ENCODE data around the gene CEBPE. TPM values are rescaled to one million over a fixed set of nuclear protein-coding genes. Genes with fewer than 3 reads are reported as not detected.

Gene CEBPE
- total RNA-seq, 1 donor from 2014 or later = 0.20 TPM

GRCh38 chr14:23104070-23104590 lies 14.9 kb downstream of the CEBPE start:
- DNase-seq (no peak), ATAC-seq (ENCODE audit: low read depth) (no peak)
- Mint-ChIP-seq H3K27ac (no peak overlapping the region), H3K4me3 (no peak overlapping the region), H3K9me3 (no peaks in the 10 kb centered on the region), H3K4me1 (peaks cover 8% of the 10 kb centered on the region), H3K27me3 (no peaks in the 10 kb centered on the region), H3K36me3 (ENCODE audit: low read depth) (peaks cover 6% of the 10 kb centered on the region)
- intact Hi-C loops (cut with micrococcal nuclease) = no loop called here
- TF ChIP-seq, protein P1, sequence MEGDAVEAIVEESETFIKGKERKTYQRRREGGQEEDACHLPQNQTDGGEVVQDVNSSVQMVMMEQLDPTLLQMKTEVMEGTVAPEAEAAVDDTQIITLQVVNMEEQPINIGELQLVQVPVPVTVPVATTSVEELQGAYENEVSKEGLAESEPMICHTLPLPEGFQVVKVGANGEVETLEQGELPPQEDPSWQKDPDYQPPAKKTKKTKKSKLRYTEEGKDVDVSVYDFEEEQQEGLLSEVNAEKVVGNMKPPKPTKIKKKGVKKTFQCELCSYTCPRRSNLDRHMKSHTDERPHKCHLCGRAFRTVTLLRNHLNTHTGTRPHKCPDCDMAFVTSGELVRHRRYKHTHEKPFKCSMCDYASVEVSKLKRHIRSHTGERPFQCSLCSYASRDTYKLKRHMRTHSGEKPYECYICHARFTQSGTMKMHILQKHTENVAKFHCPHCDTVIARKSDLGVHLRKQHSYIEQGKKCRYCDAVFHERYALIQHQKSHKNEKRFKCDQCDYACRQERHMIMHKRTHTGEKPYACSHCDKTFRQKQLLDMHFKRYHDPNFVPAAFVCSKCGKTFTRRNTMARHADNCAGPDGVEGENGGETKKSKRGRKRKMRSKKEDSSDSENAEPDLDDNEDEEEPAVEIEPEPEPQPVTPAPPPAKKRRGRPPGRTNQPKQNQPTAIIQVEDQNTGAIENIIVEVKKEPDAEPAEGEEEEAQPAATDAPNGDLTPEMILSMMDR (IDR thresholded peaks at IDR 0.05) = no peak
- ChIA-PET POLR2A (no interaction called here), CTCF (no interaction called here)

- no peak for ATAC-seq (ENCODE audit: low read depth)
- POLR2A ChIA-PET = no interaction called here
- H3K27ac Mint-ChIP-seq = no peak overlapping the region
- TF ChIP-seq, protein P1 (IDR thresholded peaks at IDR 0.05) = no peak
- intact Hi-C loops (cut with micrococcal nuclease) = no loop called here
- no peaks in the 10 kb centered on the region for H3K9me3 Mint-ChIP-seq
- no peak overlapping the region for H3K4me3 Mint-ChIP-seq
- H3K36me3 Mint-ChIP-seq (ENCODE audit: low read depth) = peaks cover 11% of the 10 kb centered on the region
- CTCF ChIA-PET = no interaction called here
- peaks cover 9% of the 10 kb centered on the region for H3K4me1 Mint-ChIP-seq
- H3K27me3 Mint-ChIP-seq = no peaks in the 10 kb centered on the region
- DNase-seq = no peak
Measured at GRCh38 chr14:23103581-23103980, 15.5 kb downstream of the CEBPE start.

DNA sequence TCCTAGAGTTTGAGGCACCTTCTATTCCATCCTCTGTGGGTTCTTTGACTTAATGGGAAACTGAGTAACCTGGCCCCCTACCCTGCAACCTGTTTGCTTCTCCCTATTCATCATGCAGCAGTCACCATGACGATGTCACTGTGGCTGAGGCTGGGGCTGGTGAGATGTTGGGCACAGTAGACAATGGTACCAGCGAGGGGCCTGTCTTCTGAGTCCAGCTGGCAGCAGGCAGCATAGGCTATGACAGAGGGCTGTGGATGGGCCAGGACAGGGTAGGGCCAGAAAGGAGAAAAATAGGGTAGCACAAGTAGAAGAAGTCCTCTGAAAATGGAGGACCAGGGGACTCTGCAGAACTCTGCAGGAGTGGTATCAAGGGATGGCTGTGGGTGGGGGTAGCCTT lies 16.3 kb downstream of the CEBPE start:
- CTCF ChIA-PET = no interaction called here
- no peak for DNase-seq
- H3K9me3 Mint-ChIP-seq = no peaks in the 10 kb centered on the region

GRCh38 chr14:23101986-23102625 lies 16.9 kb downstream of the CEBPE start:
- Mint-ChIP-seq H3K27me3 (no peaks in the 10 kb centered on the region), H3K9me3 (no peaks in the 10 kb centered on the region), H3K36me3 (ENCODE audit: low read depth) (peaks cover 25% of the 10 kb centered on the region), H3K27ac (no peak overlapping the region), H3K4me1 (peaks cover 16% of the 10 kb centered on the region), H3K4me3 (no peak overlapping the region)
- no peak for DNase-seq
- ChIA-PET CTCF (no interaction called here), POLR2A (no interaction called here)
- TF ChIP-seq, protein P1 (IDR thresholded peaks at IDR 0.05) = no peak
- intact Hi-C loops (cut with micrococcal nuclease) = loop anchor here (2.0 kb wide), 1 partner anchor 213 kb away; no protein-coding TSS in a partner anchor
- ATAC-seq (ENCODE audit: low read depth) = no peak

More for the DNA sequence above, 16.3 kb downstream of the CEBPE start:
- Mint-ChIP-seq H3K4me1 (peaks cover 9% of the 10 kb centered on the region), H3K36me3 (ENCODE audit: low read depth) (peaks cover 18% of the 10 kb centered on the region), H3K27ac (no peak overlapping the region), H3K4me3 (no peak overlapping the region), H3K27me3 (no peaks in the 10 kb centered on the region)
- POLR2A ChIA-PET = no interaction called here
- TF ChIP-seq, protein P1 (IDR thresholded peaks at IDR 0.05) = no peak
- intact Hi-C loops (cut with micrococcal nuclease) = no loop called here
- ATAC-seq (ENCODE audit: low read depth) = no peak

GRCh38 chr14:23101213-23101970 lies 17.7 kb downstream of the CEBPE start:
- Mint-ChIP-seq H3K36me3 (ENCODE audit: low read depth) (peaks cover 26% of the 10 kb centered on the region), H3K4me3 (no peak overlapping the region), H3K9me3 (no peaks in the 10 kb centered on the region), H3K4me1 (peaks cover 20% of the 10 kb centered on the region), H3K27me3 (no peaks in the 10 kb centered on the region), H3K27ac (no peak overlapping the region)
- ATAC-seq (ENCODE audit: low read depth) = no peak
- ChIA-PET CTCF (interaction anchor here (0.9 kb wide), 1 partner anchor 19 kb away, joined by 3 read pairs; no protein-coding TSS in a partner anchor), POLR2A (no interaction called here)
- TF ChIP-seq, protein P1 (IDR thresholded peaks at IDR 0.05) = no peak
- DNase-seq = no peak
- intact Hi-C loops (cut with micrococcal nuclease) = loop anchor here (2.0 kb wide), 1 partner anchor 213 kb away; no protein-coding TSS in a partner anchor

Measured in activated B cell treated with CpG ODN at 0.5 μM for 24 hours (primary cell).